IPS DF 4.7 (cell line): ENCODE results near the gene GALNT11.
"Not testable (repeated sequence)": the region's sequence is repeated elsewhere in the genome, so short reads cannot be mapped to it uniquely, and the experiment has no call there.

Experiments
- DNase-seq: peaks from one replicate; pipeline ENCODE4 v3.0.0-alpha.2; 2013; ENCODE audit warnings: low spot score; ENCODE audit errors: extremely low read depth

The GALNT11 gene

GRCh38 chr7:152074673-152075072 lies 49.2 kb downstream of the GALNT11 start:
- no peak for DNase-seq

- DNase-seq = not testable (repeated sequence)
These were observed 49.9 kb downstream of the GALNT11 start for GRCh38 chr7:152075379-152075778.

GRCh38 chr7:152076324-152076821 lies 50.9 kb downstream of the GALNT11 start:
- DNase-seq = peak; percentile 51

- no peak for DNase-seq
These were observed 51.8 kb downstream of the GALNT11 start for GRCh38 chr7:152076940-152077933.

GRCh38 chr7:152078025-152078424 lies 52.6 kb downstream of the GALNT11 start:
- DNase-seq = no peak

- DNase-seq = no peak
These were observed 53.3 kb downstream of the GALNT11 start for GRCh38 chr7:152078786-152079185.

DNA sequence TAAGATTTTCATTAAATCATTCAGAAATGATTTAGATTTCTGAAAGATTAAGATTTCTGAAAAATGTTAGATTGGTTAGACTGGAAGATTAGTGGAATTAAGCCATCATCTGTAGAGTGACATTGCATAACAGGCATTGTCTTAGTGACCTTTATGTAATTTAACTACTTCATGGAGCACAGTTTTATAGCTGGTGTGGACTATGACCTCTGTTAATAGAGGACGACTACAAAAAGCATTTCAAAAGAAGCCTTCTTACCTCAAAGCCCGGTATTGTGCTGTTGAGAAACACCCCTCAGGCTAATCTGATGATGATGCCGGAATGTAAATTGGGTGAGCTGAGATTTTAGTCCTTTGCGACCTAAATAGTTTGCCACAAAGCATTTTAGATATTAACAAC lies 55.6 kb downstream of the GALNT11 start:
- DNase-seq = no peak

GRCh38 chr7:152082073-152082721 lies 56.7 kb downstream of the GALNT11 start:
- DNase-seq = not testable (repeated sequence)

DNA sequence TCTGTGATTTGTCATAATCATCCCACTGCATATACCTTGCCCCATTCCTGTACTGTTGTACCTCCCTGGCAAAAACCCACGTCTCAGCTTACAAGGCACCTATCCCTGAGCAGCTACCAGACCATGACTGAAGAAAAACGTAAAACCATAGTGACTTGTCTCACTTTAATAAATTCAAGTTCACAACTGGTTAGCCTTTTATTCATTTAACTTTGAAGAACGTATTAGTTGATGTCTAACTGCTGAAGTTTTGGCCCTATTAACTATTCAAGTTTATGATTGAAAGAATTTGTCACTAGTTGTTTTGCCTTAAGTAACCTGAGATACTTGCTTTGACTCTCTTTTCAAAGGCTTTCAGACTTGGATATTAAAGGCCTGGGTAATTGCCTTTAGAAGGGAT lies 59.7 kb downstream of the GALNT11 start:
- no peak for DNase-seq

- no peak for DNase-seq
These were observed 61.0 kb downstream of the GALNT11 start for GRCh38 chr7:152086513-152086912.

- no peak for DNase-seq
These were observed 63.7 kb downstream of the GALNT11 start for GRCh38 chr7:152089183-152089582.

DNA sequence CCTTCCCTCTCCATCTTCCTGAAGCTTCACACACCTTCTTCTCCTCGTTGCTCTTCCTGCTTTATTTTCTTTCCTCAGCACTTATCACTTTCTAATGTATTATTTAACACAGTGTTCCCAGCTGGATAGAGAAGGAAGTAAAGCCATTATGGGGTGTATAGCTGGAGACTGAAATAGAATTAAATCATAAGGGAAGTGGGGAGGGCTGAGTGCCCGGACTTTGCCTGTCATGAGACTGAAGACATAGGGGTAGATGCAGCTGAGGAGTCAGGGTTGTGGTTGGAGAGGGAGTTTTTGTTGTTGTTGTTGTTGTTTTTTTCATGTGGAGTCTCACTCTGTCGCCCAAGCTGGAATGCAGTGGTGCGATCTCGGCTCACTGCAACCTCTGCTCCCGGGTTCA lies 65.3 kb downstream of the GALNT11 start:
- no peak for DNase-seq

DNA sequence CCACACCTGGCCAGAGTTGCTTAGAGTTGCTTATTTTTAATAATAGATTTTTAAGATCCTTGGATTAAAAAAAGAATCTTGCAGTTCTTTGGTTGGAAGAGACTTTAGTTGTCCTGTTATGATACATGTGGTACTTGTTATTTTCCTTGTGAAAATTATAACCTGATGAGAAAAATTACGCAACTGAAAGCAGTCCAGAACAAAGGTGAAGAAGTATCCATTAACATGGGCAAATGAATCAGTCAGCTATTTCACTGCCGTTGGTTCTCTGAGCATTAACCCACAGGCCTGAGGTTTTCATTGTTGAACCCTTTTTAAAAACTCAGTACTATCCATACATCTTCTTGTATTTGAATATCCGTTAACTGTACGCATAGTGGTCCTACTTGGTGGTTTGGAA lies 68.2 kb downstream of the GALNT11 start:
- DNase-seq = no peak

DNA sequence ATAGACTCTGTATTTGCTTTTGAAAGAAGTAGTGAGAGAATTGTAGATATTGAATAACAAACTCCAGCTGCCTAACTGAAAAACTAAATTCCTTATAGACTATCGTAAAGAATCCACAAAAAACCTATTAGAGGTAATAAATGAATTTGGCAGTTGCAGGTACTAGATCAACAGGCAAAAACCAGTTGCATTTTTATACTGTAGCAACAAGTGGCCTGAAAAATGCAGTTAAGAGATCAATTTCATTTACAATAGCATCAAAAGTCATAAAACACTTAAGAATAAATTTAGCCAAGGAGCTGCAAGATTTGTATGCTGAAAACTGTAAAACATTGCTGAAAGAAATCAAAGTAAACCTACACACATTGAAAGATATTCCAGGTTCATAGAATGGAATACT lies 70.3 kb downstream of the GALNT11 start:
- no peak for DNase-seq

DNA sequence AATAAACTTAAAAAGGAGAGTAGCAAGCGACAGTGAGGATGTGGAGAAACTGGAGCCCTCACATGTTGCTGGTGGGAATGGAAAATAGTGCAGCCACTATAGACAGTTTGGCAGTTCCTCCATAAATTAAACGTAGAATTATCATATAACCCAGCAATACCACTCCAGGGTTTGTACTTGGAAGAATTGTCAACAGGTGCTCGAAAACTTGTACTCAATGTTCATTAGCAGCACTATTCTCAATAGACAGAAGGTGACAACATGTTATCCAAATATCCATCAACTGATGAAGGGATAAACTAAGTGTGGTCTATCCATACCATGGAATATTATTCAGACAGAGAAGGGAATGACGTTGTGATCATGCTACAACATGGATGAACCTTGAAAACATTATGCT lies 71.9 kb downstream of the GALNT11 start:
- DNase-seq = no peak

DNA sequence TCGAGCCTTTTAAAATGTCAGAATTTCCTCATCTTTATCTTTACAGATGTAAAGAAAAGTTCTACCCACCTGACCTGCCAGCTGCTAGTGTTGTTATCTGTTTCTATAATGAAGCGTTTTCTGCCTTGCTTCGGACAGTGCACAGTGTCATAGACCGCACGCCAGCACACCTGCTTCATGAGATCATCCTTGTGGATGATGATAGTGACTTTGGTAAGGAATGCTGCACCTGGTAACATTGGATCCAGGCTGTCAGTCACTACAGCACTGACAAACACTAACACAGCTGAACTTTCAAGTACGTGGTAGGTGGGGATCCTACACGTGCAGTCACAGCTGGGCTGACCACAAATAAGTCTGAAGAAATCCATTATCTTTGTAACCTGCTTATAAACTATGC lies 77.6 kb downstream of the GALNT11 start:
- DNase-seq = no peak

GRCh38 chr7:152103691-152104090 lies 78.2 kb downstream of the GALNT11 start:
- no peak for DNase-seq

DNA sequence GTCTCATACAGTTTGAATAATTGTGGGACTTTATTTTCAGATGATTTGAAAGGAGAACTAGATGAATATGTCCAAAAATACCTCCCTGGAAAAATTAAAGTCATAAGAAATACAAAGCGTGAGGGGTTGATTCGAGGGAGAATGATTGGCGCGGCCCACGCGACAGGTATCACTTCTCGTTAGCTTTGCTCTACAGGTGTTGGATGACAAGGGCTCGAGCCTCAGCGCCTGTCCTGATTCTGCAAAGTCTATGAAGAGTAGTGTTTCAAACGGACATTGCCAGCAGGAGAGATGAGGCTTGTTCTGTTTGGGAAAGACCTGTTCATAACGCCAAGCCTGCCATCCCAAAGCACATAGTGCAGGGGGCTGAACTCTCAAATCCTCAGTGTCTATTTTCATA lies 79.7 kb downstream of the GALNT11 start:
- no peak for DNase-seq

- DNase-seq = no peak
These were observed 81.5 kb downstream of the GALNT11 start for GRCh38 chr7:152106990-152107389.

GRCh38 chr7:152107945-152108344 lies 82.5 kb downstream of the GALNT11 start:
- no peak for DNase-seq

DNA sequence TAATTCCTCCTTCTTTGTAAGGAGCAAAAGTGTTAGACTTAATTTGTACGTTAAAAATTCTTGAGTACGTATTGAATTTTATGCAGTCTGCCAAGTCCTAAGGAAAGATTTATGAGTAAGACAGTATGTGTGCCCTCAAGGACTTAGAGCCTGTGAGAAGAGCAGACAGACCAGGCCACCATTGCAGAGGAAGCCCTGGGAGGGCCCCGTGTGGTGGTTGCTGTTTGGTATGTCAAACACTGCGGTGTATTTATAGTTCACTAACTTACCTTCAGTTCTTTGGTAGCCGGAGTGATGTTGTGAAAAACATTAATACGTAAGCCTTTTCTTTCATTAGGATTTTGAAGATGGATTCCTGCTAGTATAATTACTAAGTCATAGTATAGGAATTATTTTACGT lies 82.9 kb downstream of the GALNT11 start:
- no peak for DNase-seq

GRCh38 chr7:152112829-152113228 lies 87.4 kb downstream of the GALNT11 start:
- no peak for DNase-seq
